Esophagus muscularis mucosa (tissue), 4 donors: ENCODE measurements around the gene LRRC14B. TPM values are rescaled to one million over a fixed set of nuclear protein-coding genes. Genes with fewer than 3 reads are reported as not detected.

Experiments used
- DNase-seq: peaks from one replicate; pipeline ENCODE4 v3.0.0-alpha.2; 2017; ENCODE audit errors: extremely low spot score
- H3K27ac ChIP-seq, 4 donors: fragments of 200-600 bp; sonication (generic); replicated peaks in 1 of 4; 1 replicate in 3 of 4; 2 replicates in 1 of 4; pipeline ENCODE4 v1.5.1; 2016 to 2019; ENCODE audit warnings: mild to moderate bottlenecking in 1 of 4
- H3K27me3 ChIP-seq, 4 donors: fragments of 200-600 bp; sonication (generic); one replicate each; pipeline versions ENCODE4 v1.5.1 to v1.6.0; 2016 to 2019
- H3K36me3 ChIP-seq, 4 donors: fragments of 200-600 bp; sonication (generic); one replicate each; pipeline ENCODE4 v1.5.1; 2016 to 2019
- H3K4me1 ChIP-seq, 4 donors: fragments of 200-600 bp; sonication (generic); one replicate each; pipeline ENCODE4 v1.5.1; 2016 to 2019
- H3K4me3 ChIP-seq, 4 donors: fragments of 200-600 bp; sonication (generic); 1 replicate in 2 of 4; 2 replicates in 2 of 4; pipeline ENCODE4 v1.5.1; 2016 to 2019; ENCODE audit warnings: mild to moderate bottlenecking in 4 of 4, moderate library complexity in 1 of 4
- H3K9me3 ChIP-seq, 4 donors: fragments of 200-600 bp; sonication (generic); 1 replicate in 3 of 4; 2 replicates in 1 of 4; pipeline ENCODE4 v1.5.1; 2016 to 2019
- CTCF ChIP-seq, 3 experiments: fragments of 200-600 bp in 2 of 3; fragments of 450-650 bp in 1 of 3; sonication (generic) in 2 of 3; IDR thresholded peaks; one replicate each; pipeline ENCODE4 v1.5.1; 2017 to 2019; ENCODE audit warnings: antibody characterized with exemption in 3 of 3, mild to moderate bottlenecking in 2 of 3, moderate library complexity in 1 of 3
- EP300 ChIP-seq: sonication (generic); formaldehyde crosslinking; IDR thresholded peaks from one replicate; pipeline ENCODE4 v1.6.1; 2017; ENCODE audit warnings: antibody characterized with exemption
- POLR2A ChIP-seq: fragments of 450-650 bp; IDR thresholded peaks from one replicate; pipeline ENCODE4 v1.6.1; 2017; ENCODE audit warnings: antibody characterized with exemption, moderate library complexity, mild to moderate bottlenecking, low read depth
- POLR2AphosphoS5 ChIP-seq, 2 donors: sonication (generic); formaldehyde crosslinking; IDR thresholded peaks; one replicate each; pipeline ENCODE4 v1.6.1; 2017; ENCODE audit warnings: antibody characterized with exemption in 2 of 2
- WGBS: methylation state at CpG from one replicate; pipeline ENCODE4 v1.1.5; 2018; 5-methylcytosine and 5-hydroxymethylcytosine counted together
- intact Hi-C: fragments of 100-400 bp; cut with DNase I; formaldehyde crosslinking; loops from one replicate; pipeline ENCODE4 v1.15.1; 2023
- total RNA-seq, 4 donors: library from RNA; depleted of rRNA; stranded (reverse); fragments of >200 nt; gene quantifications; one replicate each; pipeline versions ENCODE4 v1.1.0 to v1.2.1, GENCODE V29; 2016

Gene LRRC14B
- total RNA-seq, 4 donors from 2014 or later = not detected

GRCh38 chr5:187042-187431, 4.3 kb upstream of the LRRC14B start:
- no peak overlapping the region for H3K4me3 ChIP-seq
- 82% methylated on average over 10 of the region's 13 CpGs for WGBS
- H3K9me3 ChIP-seq = no peaks in the 10 kb centered on the region
- H3K4me1 ChIP-seq = peaks cover 25 to 49% (median 35%) of the 10 kb centered on the region in 4 donors
- H3K27me3 ChIP-seq = peaks cover 0 to 34% (median 0%) of the 10 kb centered on the region in 4 donors
- intact Hi-C loops = no loop called here
- no peak for TF ChIP-seq POLR2AphosphoS5 (IDR thresholded peaks at IDR 0.05)
- TF ChIP-seq CTCF (IDR thresholded peaks at IDR 0.05) = no peak
- no peak for TF ChIP-seq EP300
- no peak for TF ChIP-seq POLR2A
- DNase-seq = no peak
- H3K27ac ChIP-seq = no peak overlapping the region
- H3K36me3 ChIP-seq = no peaks in the 10 kb centered on the region

DNA sequence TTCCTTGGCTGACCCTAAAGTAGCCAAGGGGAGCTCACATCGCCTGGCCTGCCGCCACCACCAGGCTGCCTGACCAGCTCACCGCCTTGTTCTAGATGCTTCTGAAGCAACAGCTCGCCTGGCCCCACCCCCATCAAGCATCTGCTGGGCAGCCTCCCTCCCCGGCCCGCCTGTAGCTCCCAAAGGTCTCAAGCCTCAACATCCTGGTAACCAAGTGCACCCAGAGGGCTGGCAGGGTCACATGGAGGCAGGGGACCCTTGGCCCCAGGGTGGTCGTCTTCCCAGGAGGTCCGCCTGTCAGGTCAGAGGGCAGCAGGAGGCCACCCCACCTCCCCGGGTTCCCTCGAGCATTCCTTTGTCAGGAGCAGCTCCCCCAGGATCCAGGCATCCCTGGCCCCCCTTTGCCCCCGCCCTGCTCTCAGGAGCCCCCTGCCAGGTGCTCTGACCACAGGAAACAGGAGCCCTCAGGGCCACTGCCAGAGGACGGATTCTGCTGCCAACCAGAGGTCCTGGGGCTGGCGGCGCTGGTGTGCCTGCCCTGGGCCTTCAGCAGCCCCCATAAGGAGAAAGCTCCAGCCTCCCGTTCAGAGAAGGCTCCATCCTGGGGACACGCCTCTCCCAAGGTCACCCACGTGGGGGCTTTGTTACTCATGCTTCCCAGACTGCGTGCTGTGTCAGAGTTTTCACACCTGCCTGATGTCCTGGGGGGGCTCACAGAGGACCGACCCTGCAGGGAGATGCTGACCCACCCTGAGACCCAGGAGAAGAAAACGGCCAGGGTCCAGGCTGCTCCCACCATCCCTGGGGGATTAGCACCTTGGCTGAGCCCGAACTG, 3.5 kb upstream of the LRRC14B start:
- no peak for DNase-seq
- intact Hi-C loops = no loop called here
- Histone ChIP-seq H3K27me3 (peaks cover 0 to 40% (median 0%) of the 10 kb centered on the region in 4 donors), H3K36me3 (no peaks in the 10 kb centered on the region), H3K4me3 (peak overlapping the region; percentile 29 to 44 (median 36)), H3K9me3 (no peaks in the 10 kb centered on the region), H3K4me1 (peaks cover 25 to 49% (median 35%) of the 10 kb centered on the region in 4 donors), H3K27ac (no peak overlapping the region)
- 63% methylated on average over 11 of the region's 21 CpGs for WGBS
- TF ChIP-seq POLR2A (no peak), CTCF (IDR thresholded peaks at IDR 0.05) (no peak), POLR2AphosphoS5 (IDR thresholded peaks at IDR 0.05) (no peak), EP300 (no peak)

DNA sequence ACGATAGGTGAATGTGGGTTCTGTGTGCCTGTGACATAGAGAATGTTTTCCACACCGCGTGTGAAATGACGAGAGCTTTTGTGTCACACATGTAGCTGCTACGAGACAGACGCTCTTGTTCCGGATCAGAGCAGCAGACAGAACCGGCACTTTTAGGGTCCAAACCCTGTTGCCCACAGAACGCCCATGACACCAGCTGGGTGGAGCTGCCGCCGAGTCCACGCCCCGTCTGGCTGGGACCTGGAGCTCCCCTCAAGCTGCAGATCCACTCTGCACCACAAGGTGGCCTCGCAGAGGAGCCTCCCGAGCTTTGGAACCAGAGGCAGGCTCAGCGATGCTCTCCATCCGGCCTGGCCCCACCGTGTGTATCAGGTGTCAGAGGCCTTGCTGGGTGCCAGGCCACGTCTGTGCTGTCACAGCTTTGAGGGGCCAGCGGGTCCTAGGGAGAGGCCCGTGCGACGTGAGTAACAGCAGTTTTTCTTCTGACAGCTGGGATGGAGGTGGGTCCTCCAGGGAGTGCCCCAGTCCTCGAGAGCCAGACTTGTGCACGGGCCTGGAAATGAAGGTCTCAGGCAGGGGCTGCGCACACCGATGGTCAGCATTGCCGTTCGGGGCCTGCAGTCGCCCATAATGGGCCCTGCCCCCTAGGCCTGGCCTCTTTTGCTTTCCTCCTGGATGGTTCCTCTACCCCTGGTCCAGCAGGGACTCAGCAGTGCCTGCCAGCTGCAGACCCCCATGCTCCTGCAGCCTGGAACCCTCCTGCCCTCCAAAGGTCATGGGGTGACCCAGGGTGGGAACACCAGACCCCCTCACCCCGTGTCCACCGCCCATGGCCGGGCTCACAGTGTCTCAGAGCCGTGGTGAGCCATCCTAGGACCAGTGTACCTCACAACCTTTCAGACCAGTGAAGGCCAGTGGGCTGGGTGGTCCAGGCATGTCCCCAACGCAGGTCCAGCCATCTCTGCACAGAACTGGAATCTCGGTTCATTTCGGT, 2.5 kb upstream of the LRRC14B start:
- intact Hi-C loops = no loop called here
- Histone ChIP-seq H3K4me3 (peak overlapping the region; percentile 29 to 44 (median 36)), H3K9me3 (no peaks in the 10 kb centered on the region), H3K4me1 (peaks cover 25 to 49% (median 35%) of the 10 kb centered on the region in 4 donors), H3K27ac (no peak overlapping the region), H3K27me3 (peaks cover 0 to 49% (median 0%) of the 10 kb centered on the region in 4 donors), H3K36me3 (no peaks in the 10 kb centered on the region)
- peak; percentile 93 for DNase-seq
- TF ChIP-seq EP300 (no peak), CTCF (IDR thresholded peaks at IDR 0.05) (peak in 2 of 3 experiments; percentile 87 to 89), POLR2AphosphoS5 (IDR thresholded peaks at IDR 0.05) (peak; percentile 53 to 76), POLR2A (no peak)
- 38% methylated on average over 19 of the region's 37 CpGs for WGBS

- Histone ChIP-seq H3K4me1 (peaks cover 25 to 43% (median 35%) of the 10 kb centered on the region in 4 donors), H3K4me3 (no peak overlapping the region), H3K27ac (no peak overlapping the region), H3K36me3 (no peaks in the 10 kb centered on the region), H3K27me3 (peaks cover 0 to 51% (median 0%) of the 10 kb centered on the region in 4 donors), H3K9me3 (no peaks in the 10 kb centered on the region)
- no peak for TF ChIP-seq EP300
- TF ChIP-seq POLR2AphosphoS5 (IDR thresholded peaks at IDR 0.05) = no peak
- intact Hi-C loops = no loop called here
- WGBS = 89% methylated on average over 10 of the region's 10 CpGs
- no peak for DNase-seq
Observed at GRCh38 chr5:189486-189885, 1.8 kb upstream of the LRRC14B start.

GRCh38 chr5:189976-190365, 1.3 kb upstream of the LRRC14B start:
- peaks cover 30 to 38% (median 35%) of the 10 kb centered on the region in 4 donors for H3K4me1 ChIP-seq
- H3K27me3 ChIP-seq = peaks cover 0 to 51% (median 0%) of the 10 kb centered on the region in 4 donors
- no peak overlapping the region for H3K4me3 ChIP-seq
- H3K9me3 ChIP-seq = no peaks in the 10 kb centered on the region
- H3K36me3 ChIP-seq = peaks cover 0 to 2% (median 0%) of the 10 kb centered on the region in 4 donors
- WGBS = 72% methylated on average over 11 of the region's 11 CpGs
- TF ChIP-seq CTCF (IDR thresholded peaks at IDR 0.05) (no peak), POLR2AphosphoS5 (IDR thresholded peaks at IDR 0.05) (no peak), EP300 (no peak), POLR2A (no peak)
- H3K27ac ChIP-seq = no peak overlapping the region
- DNase-seq = no peak
- intact Hi-C loops = no loop called here
